CD4-positive, alpha-beta T cell treated with Interleukin-4 for 4 hours (primary cell): ENCODE measurements around the gene THSD7B.
"Not testable (repeated sequence)": the region's sequence is repeated elsewhere in the genome, so short reads cannot be mapped to it uniquely, and the experiment has no call there.

ENCODE experiments used
- DNase-seq: peaks from one replicate; pipeline ENCODE4 v3.0.0-alpha.2; 2020

THSD7B gene

GRCh38 chr2:137638932-137639331 lies 873.6 kb downstream of the THSD7B start:
- no peak for DNase-seq

GRCh38 chr2:137644731-137645130 lies 879.4 kb downstream of the THSD7B start:
- no peak for DNase-seq

DNA sequence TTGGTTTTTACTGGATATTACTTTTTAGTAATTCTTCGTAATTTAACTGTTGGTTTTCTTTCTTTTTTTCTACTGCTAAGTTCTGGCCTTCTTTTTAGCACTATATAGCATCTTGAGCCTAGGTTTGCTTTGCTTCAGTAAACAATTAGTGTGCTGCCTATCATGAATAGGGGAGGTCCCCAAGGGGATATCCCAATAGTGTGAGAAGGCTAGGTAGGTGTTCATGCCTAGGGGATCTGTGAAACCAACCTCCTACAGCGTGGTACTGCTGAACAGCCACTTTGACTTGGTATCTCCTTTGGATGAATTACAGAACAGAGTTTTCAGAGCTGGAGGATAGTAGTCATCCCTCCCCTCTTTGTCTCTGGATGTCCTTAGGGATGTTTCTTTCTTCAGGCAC lies 888.7 kb downstream of the THSD7B start:
- no peak for DNase-seq

DNA sequence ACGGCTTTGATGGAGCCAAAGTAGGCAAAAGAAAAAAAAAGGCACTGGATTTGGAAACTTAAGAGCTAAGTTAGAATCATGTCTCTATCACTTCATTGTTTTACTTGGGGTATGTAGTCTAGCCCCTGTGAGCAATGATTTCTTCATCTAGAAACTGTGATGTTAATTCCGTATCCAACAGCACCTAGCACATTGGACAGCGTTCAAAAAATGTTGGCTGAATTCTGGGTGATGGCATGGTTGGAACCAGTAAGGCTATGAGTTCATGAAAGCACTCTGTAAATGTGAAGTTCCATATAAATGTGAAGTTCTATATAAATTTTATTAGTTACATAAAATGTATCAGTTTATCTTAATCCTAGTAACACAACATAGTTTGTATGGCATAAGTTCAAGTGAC lies 890.5 kb downstream of the THSD7B start:
- no peak for DNase-seq

- DNase-seq, result no peak
Measured at GRCh38 chr2:137658433-137658832, 893.1 kb downstream of the THSD7B start.

DNA sequence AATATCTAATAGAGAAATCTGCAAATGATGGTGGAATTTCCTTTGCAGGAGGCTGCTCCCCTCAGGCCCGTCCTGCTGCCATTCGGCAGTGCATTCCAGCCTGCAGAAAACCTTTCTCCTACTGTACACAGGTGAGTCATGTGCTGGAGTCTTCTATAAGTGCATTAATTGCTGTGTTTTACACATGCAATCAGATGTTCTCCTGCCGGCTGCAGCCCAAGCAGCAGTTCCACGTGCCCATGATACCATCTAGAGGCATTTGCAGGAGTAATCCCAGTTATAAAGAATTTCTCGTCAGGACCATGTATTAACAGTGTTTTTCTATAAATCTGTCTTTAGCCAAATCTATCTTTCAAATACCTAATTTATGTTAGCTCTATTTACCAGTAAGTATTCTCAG lies 894.3 kb downstream of the THSD7B start:
- DNase-seq, result no peak

DNA sequence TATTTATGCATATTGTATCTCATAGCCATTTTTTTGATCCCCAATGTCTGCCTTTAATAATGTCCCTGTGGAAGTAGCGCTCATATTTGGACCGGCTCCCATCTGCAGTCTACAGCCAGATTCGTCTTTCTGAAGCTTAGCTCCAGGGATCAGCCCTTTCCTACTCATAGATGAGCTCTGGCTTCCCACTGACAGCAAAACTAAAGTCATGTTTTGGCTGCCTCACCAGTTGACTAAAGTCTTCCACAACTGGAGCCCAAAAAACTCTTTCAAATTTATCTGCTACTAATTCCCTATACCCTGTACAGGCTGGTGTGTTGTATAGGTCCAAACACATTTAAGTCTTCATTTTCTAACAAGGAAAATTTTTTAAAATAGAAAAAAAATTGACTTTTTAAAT lies 904.8 kb downstream of the THSD7B start:
- DNase-seq, result no peak

- no peak for DNase-seq
Measured at GRCh38 chr2:137672989-137673552, 907.7 kb downstream of the THSD7B start.

- no peak for DNase-seq
Measured at GRCh38 chr2:137674991-137675390, 909.6 kb downstream of the THSD7B start.

DNA sequence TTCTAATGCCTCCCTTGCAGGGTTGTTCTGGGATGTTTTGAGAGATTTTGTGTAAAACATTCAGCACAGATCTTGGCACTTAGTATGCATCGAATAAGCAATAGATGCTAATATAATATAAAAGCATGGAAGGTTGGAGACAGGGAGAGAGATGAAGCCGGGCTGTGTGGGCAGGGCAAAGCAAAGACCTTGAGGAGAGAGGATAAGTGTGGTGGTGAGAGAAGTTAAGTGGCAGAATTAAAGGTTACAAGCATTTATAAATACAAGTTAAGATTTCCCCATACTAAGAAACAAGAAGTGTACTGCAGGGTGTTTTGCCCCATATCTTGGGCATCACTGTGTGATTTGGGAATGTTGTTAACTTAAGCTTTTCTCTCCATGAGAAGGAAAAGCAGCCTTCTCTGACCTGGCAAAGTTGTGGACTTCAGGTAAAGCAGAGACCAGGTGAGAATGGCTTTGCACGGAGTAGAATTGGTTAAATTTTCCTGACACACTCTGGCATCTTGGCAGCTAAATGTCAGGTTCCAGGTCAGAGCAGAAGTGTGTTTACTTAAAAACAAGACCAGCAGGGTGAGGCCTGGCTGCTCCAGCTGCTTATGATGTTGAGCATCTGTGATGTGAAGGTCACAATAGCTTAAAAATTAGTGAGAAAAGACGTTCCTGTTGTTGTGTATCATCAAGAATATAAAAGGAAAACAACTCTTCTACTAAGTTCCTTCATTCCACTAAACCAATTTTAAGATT lies 910.4 kb downstream of the THSD7B start:
- DNase-seq, result no peak

GRCh38 chr2:137676346-137676745 lies 911.0 kb downstream of the THSD7B start:
- DNase-seq, result no peak

DNA sequence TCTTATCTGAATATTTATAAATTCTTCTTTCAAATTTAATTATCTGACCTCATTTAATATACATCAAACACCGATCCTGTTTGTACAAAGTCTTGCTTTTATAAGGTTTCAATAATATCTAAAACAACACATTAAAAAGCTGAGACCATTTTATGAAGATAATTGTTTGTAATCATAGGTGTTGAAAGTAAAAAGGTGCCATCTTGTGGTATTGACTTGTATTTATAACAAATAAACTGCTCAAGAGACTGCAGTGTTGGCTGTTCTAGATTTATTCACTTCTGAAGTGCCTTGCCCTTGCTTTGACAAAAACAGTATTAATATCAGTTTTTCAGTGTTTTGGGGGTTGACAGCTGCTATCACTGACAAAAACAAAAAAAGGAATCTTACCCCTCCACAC lies 912.1 kb downstream of the THSD7B start:
- no peak for DNase-seq

DNA sequence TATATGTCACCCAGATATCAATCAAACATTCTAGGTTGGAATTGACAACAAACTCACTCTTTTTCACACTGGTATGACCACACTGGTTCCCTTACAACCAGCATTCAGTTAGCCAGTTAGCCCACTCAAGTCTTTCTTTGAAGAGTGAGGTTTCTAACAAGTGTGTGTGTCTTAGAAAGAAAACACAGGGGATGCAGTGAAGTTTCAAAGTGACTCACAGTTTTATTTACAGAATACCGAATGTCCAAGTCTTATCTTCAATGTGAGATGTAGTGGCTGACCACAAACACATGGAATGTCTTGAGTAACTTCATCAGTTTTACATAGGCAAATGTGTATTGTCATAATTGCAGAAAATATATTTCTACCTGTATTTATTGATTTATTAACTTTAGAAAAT lies 924.2 kb downstream of the THSD7B start:
- DNase-seq, result no peak

DNA sequence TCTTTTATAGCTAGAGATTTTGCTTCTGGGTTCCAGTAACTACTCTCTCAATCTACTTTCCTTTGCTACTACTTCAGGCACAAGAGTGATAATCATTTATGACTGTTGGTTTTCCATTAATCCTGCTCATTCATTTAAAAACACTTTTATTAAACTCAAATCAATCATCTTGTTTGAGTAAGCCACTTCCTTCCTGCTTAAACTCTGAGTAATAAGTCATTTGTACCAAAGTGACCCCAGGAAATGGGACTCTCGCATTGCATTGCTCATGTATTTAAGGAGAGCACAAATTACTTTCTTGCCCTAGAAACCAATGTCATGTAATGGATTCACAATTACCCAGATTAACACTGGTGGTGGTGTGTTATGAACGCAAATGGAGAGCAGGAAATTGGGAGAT lies 928.2 kb downstream of the THSD7B start:
- DNase-seq, result no peak

- DNase-seq, result no peak
Measured at GRCh38 chr2:137696916-137697315, 931.6 kb downstream of the THSD7B start.

DNA sequence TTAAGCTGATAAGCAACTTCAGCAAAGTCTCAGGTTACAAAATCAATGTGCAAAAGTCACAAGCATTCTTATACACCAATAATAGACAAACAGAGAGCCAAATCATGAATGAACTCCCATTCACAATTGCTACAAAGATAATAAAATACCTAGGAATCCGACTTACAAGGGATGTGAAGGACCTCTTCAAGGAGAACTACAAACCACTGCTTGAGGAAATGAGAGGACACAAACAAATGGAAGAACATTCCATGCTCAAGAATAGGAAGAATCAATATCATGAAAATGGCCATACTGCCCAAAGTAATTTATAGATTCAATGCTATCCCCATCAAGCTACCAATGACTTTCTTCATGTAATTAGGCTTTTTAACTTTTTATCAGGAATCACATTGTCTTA lies 934.9 kb downstream of the THSD7B start:
- not testable (repeated sequence) for DNase-seq

DNA sequence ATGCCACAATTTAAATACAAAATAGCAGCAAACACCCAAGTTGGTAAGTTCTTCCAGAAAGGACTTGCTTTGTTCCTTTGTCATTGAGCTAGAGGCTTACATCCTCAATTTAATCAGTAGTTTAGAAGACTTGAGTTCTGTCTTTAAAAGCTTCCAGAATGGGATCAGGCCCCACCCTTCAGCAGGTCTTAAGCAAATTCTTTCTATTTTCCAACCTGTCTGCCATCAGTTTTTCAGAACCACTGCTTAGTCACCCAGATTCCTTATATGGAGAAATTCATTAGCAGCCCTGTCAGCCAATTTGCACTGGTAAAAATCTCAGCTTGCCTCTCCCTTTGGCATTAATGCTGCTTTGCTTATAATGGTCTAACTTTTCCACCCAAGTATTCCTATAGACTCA lies 935.3 kb downstream of the THSD7B start:
- DNase-seq, result no peak

DNA sequence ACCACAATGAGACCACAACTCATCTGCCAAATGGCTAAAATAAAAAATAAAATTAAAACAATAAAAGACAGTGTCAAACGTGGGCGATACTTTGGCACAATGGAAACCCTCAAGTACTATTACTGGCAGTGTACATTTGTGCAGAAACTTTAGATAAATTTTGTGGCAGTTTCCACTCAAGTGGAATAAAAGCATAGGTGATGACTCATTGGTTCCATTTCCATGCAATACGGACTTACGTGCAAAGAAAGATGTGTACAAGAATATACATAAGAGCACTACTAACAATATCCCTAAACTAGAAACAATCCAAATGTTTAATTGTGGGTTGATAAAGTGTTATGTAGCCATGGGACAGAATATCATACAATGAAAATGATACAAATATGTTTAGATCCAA lies 940.0 kb downstream of the THSD7B start:
- DNase-seq, result no peak

DNA sequence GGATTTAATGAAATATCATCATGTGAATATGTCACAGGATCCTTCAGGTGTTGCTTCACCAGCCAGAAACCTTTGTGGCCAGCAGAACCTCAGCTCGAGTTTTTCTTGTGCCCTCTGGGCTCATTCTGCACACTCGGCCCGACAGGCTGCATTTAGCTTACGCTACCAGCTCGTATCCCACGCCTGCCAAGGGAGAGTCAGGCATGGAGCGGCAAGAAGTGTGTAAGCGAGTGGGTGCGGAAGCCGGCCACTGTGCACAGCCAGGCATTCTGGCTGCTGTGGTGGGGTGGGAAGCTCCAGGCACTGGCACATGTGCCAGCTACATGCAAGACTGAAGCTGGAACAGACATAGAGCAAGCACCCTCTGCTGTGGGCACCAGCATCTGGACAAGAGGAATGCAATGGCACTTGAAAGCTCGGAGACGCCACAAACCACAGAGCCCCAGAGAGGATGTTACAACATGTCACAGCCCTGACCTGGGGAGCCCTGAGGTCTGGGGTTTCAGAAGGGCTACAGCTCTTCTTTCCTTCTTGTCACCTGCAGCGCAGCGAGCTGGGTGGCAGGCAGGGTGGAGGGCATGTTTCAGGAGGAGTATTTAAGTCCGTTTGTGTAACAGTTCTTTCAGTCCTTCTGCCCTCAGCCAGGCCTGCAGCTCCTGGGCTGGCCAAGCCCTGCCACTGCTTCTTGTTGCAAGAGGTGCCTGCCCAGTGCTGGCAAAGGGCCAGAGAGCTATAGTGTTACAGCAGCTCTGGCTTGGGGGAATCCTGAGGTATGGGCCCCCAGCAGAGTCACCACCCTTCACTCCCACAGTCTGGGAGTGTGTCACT lies 941.7 kb downstream of the THSD7B start:
- DNase-seq, result no peak

DNA sequence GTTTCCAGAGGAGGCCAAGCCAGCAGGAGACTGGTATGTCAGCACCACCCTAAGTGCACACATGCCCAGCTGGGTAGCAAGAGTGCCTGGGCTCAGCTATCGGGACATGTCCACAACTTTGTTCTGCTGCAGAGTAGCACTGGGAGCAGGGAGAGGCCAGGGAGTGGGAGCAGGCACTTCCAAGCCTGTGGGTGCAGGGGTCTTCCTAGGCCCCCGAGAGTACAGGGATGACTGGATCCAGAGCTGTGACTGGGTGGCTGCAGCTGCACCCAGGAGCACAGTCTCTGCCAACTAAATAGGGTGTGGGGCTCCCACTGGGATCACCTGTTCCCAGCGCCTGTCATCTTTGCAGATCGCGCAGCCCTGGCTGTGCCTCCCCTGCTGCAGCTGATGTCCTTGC lies 943.0 kb downstream of the THSD7B start:
- no peak for DNase-seq

GRCh38 chr2:137715731-137716191 lies 950.4 kb downstream of the THSD7B start:
- no peak for DNase-seq

- DNase-seq, result no peak
Measured at GRCh38 chr2:137718786-137719185, 953.4 kb downstream of the THSD7B start.

DNA sequence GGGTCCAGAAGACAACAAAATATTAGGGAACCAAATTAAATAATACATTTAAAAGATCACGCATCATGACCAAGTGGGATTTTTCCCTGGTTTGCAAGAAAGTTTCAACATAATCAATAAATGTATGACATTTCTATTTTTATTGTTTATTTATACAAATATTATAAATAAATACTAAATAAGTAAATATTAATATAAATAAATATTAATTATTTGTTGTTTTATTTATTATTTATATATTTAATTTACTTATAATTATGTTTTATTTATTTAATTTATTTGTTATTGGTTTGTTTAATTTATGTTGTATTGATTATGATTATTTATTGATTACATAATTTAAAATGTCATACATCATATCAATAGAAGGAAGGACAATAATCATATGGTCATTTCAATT lies 956.4 kb downstream of the THSD7B start:
- no peak for DNase-seq

DNA sequence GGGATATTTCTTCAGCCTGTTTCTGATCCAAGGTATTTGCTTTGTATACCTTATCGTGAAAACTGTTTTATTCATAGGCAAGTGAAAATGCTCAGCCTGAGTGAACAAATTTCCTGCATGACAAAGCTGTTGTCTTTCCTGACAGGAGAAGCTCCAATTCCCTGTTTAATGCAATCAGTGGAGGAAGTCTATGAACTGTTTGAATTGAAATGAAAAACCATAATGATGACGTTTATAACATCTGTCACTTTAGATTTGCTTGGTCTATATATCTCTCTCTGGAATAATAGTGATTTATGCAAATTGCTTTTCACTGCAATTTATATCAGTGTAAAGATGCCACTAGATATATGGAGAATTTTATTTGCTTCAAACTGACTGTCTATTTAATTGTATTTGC lies 959.6 kb downstream of the THSD7B start:
- no peak for DNase-seq
